NCI-H460 (cell line): ENCODE measurements around the gene TMEM225. TPM values are rescaled to one million over a fixed set of nuclear protein-coding genes. Genes with fewer than 3 reads are reported as not detected.

Source experiments
- total RNA-seq: library from RNA; depleted of rRNA; stranded (reverse); fragments of >200 nt; shearing (Covaris generic); gene quantifications from 2 replicates; pipeline ENCODE4 v1.2.3, GENCODE V29; 2014; rRNA removed

The TMEM225 gene
- total RNA-seq, 1 experiment from 2014 or later, result not detected

Other genes with a start within 250 kb of the TMEM225 start
- gene SCN3B, start 231.0 kb downstream of the TMEM225 start, total RNA-seq, result 0.09 and 0.15 TPM in 2 replicates
- 10.7 and 12.2 TPM in 2 replicates for gene ZNF202, start 144.0 kb downstream of the TMEM225 start, total RNA-seq
- not detected in 2 replicates for gene OR6X1, start 131.2 kb downstream of the TMEM225 start, total RNA-seq
- not detected in 2 replicates for gene OR6M1, start 79.3 kb downstream of the TMEM225 start, total RNA-seq
- gene OR8D4, start 16.5 kb upstream of the TMEM225 start, total RNA-seq, result not detected in 2 replicates
- gene OR4D5, start 53.9 kb upstream of the TMEM225 start, total RNA-seq, result not detected in 2 replicates
- gene OR6T1, start 58.2 kb upstream of the TMEM225 start, total RNA-seq, result not detected in 2 replicates
- not detected in 2 replicates for gene OR10S1, start 92.1 kb upstream of the TMEM225 start, total RNA-seq
- not detected in 2 replicates for gene OR10G6, start 109.5 kb upstream of the TMEM225 start, total RNA-seq
- gene OR10G4, start 127.3 kb upstream of the TMEM225 start, total RNA-seq, result not detected in 2 replicates
- not detected in 2 replicates for gene OR10G9, start 137.3 kb upstream of the TMEM225 start, total RNA-seq
- not detected in 2 replicates for gene OR10G8, start 141.1 kb upstream of the TMEM225 start, total RNA-seq
- not detected in 2 replicates for gene OR10G7, start 155.7 kb upstream of the TMEM225 start, total RNA-seq
- 15.8 and 16.4 TPM in 2 replicates for gene VWA5A, start 229.8 kb upstream of the TMEM225 start, total RNA-seq